IPS DF 4.7 (cell line): Measurements from ENCODE around the gene DUSP6.

Experiments
- DNase-seq: peaks from one replicate; pipeline ENCODE4 v3.0.0-alpha.2; 2013; ENCODE audit warnings: low spot score; ENCODE audit errors: extremely low read depth

The DUSP6 gene

GRCh38 chr12:89352492-89353187 lies at the start of gene DUSP6:
TSS of gene DUSP6 (minus strand) at chr12:89352501. CDS start at chr12:89352039, 462 bp downstream.
- peak; percentile 99 for DNase-seq

- DNase-seq = no peak
Measured at GRCh38 chr12:89401433-89402058, 49.2 kb upstream of the DUSP6 start.

GRCh38 chr12:89400415-89400814 lies 48.1 kb upstream of the DUSP6 start:
- no peak for DNase-seq

GRCh38 chr12:89395712-89396111 lies 43.4 kb upstream of the DUSP6 start:
- DNase-seq = no peak

- DNase-seq = no peak
Measured at GRCh38 chr12:89393551-89394121, 41.3 kb upstream of the DUSP6 start.

- no peak for DNase-seq
Measured at GRCh38 chr12:89392391-89392790, 40.1 kb upstream of the DUSP6 start.

GRCh38 chr12:89391726-89392336 lies 39.5 kb upstream of the DUSP6 start:
- DNase-seq = no peak

GRCh38 chr12:89390802-89391673 lies 38.7 kb upstream of the DUSP6 start:
- DNase-seq = no peak

- DNase-seq = no peak
Measured at GRCh38 chr12:89389755-89390661, 37.7 kb upstream of the DUSP6 start.

- no peak for DNase-seq
Measured at GRCh38 chr12:89386138-89386537, 33.8 kb upstream of the DUSP6 start.

GRCh38 chr12:89384807-89385206 lies 32.5 kb upstream of the DUSP6 start:
- no peak for DNase-seq

GRCh38 chr12:89384050-89384758 lies 31.9 kb upstream of the DUSP6 start:
- DNase-seq = no peak

- no peak for DNase-seq
Measured at GRCh38 chr12:89383235-89384049, 31.1 kb upstream of the DUSP6 start.

GRCh38 chr12:89382328-89382727 lies 30.0 kb upstream of the DUSP6 start:
- no peak for DNase-seq

GRCh38 chr12:89379839-89380467 lies 27.7 kb upstream of the DUSP6 start:
- DNase-seq = no peak

- DNase-seq = no peak
Measured at GRCh38 chr12:89379148-89379838, 27.0 kb upstream of the DUSP6 start.

- DNase-seq = no peak
Measured at GRCh38 chr12:89376844-89377243, 24.5 kb upstream of the DUSP6 start.

GRCh38 chr12:89376202-89376529 lies 23.9 kb upstream of the DUSP6 start:
- DNase-seq = no peak
